Activated effector memory CD4-positive, alpha-beta T cell treated with Interleukin-2 at 50 U/mL for 16 hours (primary cell): Measurements from ENCODE around the gene ZMYM1.
"Not testable (repeated sequence)": the region's sequence is repeated elsewhere in the genome, so short reads cannot be mapped to it uniquely, and the experiment has no call there.

Source experiments
- DNase-seq: peaks from one replicate; pipeline ENCODE4 v3.0.0-alpha.2; 2020

The ZMYM1 gene

DNA sequence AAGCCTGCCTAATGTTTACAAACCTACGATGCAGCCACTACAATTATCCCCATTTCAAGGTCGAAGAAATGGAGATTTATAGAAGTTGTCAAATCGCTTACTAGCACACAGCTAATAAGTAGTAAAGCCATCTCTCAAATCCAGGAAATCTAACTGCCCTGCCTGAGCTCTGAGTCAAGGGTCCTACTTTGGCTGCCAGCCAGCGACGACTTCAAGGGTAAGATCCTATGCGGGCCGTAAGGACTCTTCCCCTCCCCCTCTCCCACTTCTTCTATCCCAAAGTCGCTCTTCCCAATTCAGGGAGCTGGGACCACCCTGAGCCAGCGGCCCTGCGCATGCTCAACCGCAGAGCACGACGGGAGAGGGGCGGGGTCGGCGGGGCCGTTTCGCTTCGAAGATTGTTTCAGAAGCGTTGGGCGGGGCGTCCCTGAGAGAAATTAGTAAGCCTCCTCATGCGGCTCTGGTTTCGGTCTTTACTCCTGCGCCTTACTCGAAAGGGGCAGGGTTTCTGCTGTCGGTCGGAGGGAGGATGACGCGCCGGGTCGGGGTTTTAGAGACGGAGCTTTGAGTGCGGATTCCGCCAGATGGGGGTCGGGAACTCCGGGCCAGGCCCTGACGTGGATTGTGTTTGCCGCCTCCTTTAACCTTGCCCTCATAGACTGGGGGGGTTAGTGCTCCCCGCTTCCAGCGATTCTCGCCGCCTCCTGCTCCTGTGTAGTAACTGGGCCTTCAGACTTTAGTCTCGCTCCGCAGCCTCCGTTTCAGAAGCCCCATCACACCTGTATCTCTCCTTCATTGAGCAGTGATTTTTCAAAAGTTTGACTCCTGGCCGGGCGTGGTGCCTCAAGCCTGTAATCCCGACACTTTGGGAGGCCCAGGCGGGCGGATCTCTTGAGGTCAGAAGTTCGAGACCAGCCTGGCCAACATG lies at the start of gene ZMYM1:
Gene ZMYM1 (plus strand): TSS at position 383 of the 928 bp plus-strand sequence. CDS start 14,603 bp downstream, outside the sequence.
- DNase-seq = peak; percentile 74

- DNase-seq = no peak
These were observed 49.4 kb upstream of the ZMYM1 start for GRCh38 chr1:35029761-35030160.

GRCh38 chr1:35030338-35030737 lies 48.8 kb upstream of the ZMYM1 start:
- DNase-seq = no peak

GRCh38 chr1:35030756-35031446 lies 48.3 kb upstream of the ZMYM1 start:
- peak; percentile 30 for DNase-seq

DNA sequence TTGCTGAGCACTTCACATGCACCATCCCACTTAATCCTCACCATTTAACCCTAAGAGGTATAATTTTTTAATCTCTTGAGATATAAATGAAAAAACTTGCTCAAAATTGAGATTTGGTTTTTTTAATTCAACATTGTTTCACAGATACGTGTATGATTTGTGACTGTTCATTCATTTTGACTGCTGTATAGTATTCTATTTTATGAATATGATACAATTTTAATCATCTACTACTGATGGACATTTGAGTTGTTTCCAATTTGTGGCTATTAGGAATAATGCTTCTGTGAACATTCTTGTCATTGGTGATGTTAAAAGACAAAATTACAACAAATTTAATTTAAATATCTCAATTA lies 46.8 kb upstream of the ZMYM1 start:
- DNase-seq = no peak

GRCh38 chr1:35033346-35033745 lies 45.8 kb upstream of the ZMYM1 start:
- DNase-seq = no peak

DNA sequence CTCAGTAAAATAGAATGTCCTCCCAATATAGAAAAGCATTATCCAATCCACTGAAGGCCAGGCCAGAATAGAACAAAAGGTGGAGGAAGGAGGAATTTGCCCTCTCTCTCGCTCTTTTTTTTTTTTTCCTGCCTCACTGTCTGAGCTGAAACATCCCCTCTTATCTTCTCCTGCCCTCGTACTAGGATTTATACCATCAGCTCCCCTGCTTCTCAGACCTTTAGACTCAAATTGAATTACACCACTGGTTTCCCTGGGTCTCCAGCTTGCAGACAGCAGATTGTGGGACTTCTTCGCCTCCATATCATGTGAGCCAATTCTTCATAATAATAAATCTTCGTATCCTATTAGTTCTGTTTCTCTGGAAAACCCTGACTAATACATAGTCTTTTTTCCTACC lies 42.6 kb upstream of the ZMYM1 start:
- DNase-seq = no peak

DNA sequence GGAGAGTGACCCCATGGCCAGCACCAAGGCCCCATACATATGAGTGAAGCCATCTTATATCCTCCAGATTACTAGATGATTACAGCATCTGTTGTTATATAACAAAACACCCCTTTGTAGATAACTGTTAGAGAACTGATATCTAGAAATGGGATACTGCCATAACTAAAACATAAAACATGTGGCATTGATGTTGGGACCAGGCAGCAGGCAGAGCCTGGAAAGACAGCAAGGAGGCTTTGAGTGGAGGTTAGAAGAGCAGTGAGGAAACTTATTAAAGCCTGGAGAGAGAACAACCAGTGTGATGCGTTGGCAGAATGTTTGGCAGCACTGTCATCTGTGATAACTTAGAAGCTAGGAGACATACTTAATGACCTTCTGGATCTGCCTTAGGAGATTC lies 42.0 kb upstream of the ZMYM1 start:
- no peak for DNase-seq

DNA sequence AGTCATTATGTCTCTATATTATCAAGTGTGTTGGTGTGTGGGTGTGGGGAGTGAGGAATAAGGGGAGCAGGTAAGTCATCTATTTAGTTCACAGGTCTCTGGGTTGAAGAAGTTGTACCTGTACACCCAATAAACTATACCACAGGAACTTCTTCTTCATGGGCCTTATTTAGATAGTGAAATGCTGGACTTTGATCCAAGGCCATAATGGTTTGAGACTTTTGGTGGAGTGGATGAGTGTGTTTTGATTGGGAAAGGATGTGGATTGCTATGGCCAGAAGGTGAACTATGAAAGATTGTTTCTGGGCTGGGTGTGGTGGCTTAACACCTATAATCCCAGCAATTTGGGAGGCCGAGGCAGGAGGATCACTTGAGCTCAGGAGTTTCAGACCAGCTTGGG lies 40.5 kb upstream of the ZMYM1 start:
- no peak for DNase-seq

DNA sequence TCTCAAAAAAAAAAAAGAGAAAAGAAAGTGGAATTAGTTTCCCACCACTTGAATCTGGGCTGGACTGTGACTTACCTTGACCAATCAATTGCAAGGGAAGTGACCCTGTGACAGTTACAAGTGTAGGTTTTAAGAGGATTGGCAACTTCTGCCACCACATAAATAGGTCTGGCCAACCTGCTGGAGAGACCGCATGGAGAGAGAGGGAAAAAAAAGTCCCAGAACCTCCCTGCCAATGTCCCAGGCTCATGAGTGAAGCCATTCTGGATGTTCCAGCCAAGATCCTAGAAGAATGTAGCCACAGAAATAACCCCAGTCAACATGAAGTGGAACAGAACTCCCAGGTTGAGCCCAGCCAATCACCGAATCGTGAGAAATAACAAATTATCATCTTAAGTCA lies 35.7 kb upstream of the ZMYM1 start:
- no peak for DNase-seq

DNA sequence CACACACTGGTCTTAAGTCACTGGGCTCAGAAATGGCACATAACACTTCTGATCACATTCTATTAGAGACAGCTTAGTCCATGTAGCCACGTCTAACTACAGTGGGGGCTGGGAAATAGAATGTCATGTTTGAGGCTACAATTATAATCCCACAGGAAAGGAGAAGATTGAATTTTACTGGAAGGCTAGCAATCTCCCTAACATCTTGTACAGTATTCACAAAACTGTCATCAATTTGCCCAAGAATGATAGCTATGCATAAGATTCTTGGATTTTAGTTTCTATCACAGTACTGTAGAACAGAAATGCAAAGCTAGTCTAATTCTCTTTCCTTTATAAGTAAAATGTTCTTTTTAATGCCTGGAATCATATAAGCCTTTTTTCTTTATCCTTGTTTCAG lies 34.8 kb upstream of the ZMYM1 start:
- DNase-seq = no peak

DNA sequence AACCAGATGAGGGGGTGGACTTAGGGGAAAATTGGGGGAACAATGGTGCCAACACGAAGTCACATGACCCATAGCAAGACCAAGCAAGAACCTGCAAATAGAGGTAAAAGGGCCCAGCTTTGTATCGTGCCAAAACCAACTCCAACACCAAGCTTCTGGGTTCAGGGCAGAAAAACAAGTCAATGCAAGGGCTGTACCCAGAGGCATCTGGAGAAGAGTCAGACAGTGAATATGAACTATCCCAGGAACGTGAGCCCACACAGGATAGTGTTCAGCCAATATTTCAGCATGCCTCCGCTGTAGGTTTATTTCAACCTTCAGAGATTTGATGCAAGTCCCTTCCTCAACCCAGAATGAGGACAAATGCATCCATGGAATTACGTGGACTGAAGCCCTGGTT lies 32.5 kb upstream of the ZMYM1 start:
- DNase-seq = no peak

- no peak for DNase-seq
These were observed 31.9 kb upstream of the ZMYM1 start for GRCh38 chr1:35047188-35047858.

GRCh38 chr1:35049116-35049515 lies 30.1 kb upstream of the ZMYM1 start:
- DNase-seq = no peak

GRCh38 chr1:35053433-35053832 lies 25.8 kb upstream of the ZMYM1 start:
- DNase-seq = no peak

DNA sequence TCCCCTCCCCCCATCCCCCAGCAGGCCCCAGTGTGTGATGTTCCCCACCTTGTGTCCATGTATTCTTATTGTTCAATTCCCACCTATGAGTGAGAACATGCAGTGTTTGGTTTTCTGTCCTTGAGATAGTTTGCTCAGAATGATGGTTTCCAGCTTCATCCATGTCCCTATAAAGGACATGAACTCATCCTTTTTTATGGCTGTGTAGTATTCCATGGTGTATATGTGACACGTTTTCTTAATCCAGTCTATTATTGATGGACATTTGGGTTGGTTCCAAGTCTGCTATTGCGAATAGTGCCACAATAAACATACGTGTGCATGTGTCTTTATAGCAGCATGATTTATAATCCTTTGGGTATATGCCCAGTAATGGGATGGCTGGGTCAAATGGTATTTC lies 24.9 kb upstream of the ZMYM1 start:
- DNase-seq = not testable (repeated sequence)

GRCh38 chr1:35058321-35058720 lies 20.9 kb upstream of the ZMYM1 start:
- not testable (repeated sequence) for DNase-seq

GRCh38 chr1:35058988-35059387 lies 20.2 kb upstream of the ZMYM1 start:
- DNase-seq = no peak

- no peak for DNase-seq
These were observed 16.5 kb upstream of the ZMYM1 start for GRCh38 chr1:35062518-35063196.

- no peak for DNase-seq
These were observed 14.9 kb upstream of the ZMYM1 start for GRCh38 chr1:35064265-35064664.

GRCh38 chr1:35069746-35070145 lies 9.4 kb upstream of the ZMYM1 start:
- DNase-seq = no peak

DNA sequence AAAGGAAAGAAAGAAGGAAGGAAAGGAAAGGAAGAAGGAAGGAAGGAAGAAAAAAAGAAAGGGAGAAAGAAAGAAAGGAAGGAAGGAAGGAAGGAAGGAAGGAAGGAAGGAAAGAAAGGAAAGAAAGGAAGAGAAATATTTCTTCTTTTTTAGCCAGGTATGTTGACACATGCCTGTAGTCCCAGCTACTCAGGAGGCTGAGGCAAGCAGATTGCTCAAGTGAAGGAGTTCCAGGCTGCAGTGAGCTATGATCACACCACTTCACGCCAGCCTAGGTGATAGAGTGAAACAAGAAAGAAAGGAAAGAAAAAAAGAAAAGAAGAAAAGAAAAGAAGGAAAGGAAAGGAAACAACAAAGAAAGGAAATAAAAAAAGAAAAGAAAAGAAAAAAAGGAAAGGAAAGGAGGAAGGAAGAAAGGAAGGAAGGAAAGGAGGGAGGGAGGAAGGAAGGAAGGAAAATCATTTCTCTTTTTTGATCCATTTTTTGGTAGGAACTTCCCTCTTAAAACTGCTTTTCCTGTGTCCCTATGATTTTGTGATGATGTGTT lies 5.8 kb upstream of the ZMYM1 start:
- no peak for DNase-seq

DNA sequence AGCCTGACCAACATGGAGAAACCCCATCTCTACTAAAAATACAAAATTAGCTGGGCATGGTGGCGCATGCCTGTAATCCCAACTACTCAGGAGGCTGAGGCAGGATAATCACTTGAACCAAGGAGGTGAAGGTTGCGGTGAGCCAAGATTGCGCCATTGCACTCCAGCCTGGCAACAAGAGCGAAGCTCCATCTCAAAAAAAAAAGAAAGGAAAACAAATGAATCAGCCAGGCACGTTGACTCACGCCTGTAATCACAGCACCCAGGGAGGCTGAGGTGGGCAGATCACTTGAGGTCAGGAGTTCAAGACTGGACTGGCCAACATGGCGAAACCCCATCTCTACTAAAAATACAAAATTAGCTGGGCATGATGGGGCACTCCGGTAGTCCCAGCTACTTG lies 2.8 kb upstream of the ZMYM1 start:
- not testable (repeated sequence) for DNase-seq
